Measurements from ENCODE around the gene RNF41.

DNA sequence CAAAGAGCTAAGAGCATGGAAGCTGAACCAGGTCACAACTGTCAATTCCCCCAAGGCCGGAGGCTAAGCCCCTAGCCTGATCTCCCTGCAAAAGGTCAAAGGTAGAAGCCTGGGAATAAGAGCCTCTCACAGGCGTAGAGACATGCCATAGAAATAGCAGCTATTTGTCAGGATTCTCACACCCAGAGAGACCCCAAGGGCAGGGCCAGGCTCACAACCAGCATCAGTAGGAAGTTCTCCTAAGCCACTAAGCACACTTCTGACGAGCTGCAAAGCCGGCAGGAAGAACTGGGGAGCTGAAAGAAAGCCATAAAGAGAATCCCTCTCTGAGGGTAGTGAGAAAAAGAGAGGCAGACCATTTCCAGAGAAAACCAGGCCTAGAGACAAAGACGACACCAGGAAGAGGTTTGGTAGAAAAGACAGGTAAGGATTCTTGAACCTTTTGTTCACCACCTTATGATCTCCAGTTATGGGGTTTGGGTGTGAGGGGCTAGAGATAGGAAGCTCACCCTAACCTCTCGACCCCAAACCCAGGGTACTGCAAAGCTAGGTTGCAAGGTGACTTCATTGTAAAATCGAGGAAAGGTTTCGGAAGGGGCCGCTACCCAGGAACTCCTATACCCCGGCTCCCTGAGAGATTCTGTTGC is 33.5 kb downstream of the RNF41 start:
- TF ChIP-seq, protein P1, sequence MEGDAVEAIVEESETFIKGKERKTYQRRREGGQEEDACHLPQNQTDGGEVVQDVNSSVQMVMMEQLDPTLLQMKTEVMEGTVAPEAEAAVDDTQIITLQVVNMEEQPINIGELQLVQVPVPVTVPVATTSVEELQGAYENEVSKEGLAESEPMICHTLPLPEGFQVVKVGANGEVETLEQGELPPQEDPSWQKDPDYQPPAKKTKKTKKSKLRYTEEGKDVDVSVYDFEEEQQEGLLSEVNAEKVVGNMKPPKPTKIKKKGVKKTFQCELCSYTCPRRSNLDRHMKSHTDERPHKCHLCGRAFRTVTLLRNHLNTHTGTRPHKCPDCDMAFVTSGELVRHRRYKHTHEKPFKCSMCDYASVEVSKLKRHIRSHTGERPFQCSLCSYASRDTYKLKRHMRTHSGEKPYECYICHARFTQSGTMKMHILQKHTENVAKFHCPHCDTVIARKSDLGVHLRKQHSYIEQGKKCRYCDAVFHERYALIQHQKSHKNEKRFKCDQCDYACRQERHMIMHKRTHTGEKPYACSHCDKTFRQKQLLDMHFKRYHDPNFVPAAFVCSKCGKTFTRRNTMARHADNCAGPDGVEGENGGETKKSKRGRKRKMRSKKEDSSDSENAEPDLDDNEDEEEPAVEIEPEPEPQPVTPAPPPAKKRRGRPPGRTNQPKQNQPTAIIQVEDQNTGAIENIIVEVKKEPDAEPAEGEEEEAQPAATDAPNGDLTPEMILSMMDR (IDR thresholded peaks at IDR 0.05), result no peak
- TF ChIP-seq POLR2A (IDR thresholded peaks at IDR 0.05), result no peak

All from testis (tissue), 2 donors.